ENCODE results near the gene NOLC1. TPM values are rescaled to one million over a fixed set of nuclear protein-coding genes. Genes with fewer than 3 reads are reported as not detected.

The NOLC1 gene
- total and polyA plus RNA-seq, 2 donors (not counting 1 experiment from before 2014, with no cell fraction given): 16.5 to 64.7 TPM

- peak overlapping the region; percentile 84 for H3K4me2 ChIP-seq (ENCODE audit: extremely low read depth, insufficient read depth, low read length)
- no peak overlapping the region for H2AFZ ChIP-seq (ENCODE audit: low read length)
- peak overlapping the region; percentile 40 for H3K27ac ChIP-seq (ENCODE audit: insufficient read depth, low read length)
- H3K79me2 ChIP-seq (ENCODE audit: control insufficient read depth, insufficient read depth, low read length): peaks cover 77% of the 10 kb centered on the region
- H3K9ac ChIP-seq (ENCODE audit: insufficient read depth, low read length): peak overlapping the region; percentile 43
- H3K36me3 ChIP-seq (ENCODE audit: control insufficient read depth, insufficient read depth, low read length): peaks cover 13% of the 10 kb centered on the region
- H3K9me3 ChIP-seq (ENCODE audit: control insufficient read depth, insufficient read depth, low read depth, low read length): no peaks in the 10 kb centered on the region
- no peak for TF ChIP-seq CTCF (conservative IDR thresholded peaks at IDR 0.05 in 1 of 2, IDR thresholded peaks at IDR 0.05 in 1 of 2; ENCODE audit: low read depth in 1 of 2, low read length in 2 of 2)
- no peak for TF ChIP-seq EZH2 (IDR thresholded peaks at IDR 0.05; ENCODE audit: low read length, missing control alignments)
- H3K4me1 ChIP-seq (ENCODE audit: control insufficient read depth, extremely low read depth, insufficient read depth, low read length): peaks cover 34% of the 10 kb centered on the region
- peak overlapping the region; percentile 30 to 87 (median 61) for H3K4me3 ChIP-seq (replicated peaks in 1 of 4; ENCODE audit: control extremely low read depth in 1 of 4, insufficient read depth in 1 of 4, low read depth in 3 of 4, low read length in 4 of 4)
- H3K27me3 ChIP-seq (ENCODE audit: control insufficient read depth, insufficient read depth, low read length): no peaks in the 10 kb centered on the region
- no peaks in the 10 kb centered on the region for H4K20me1 ChIP-seq (ENCODE audit: control insufficient read depth, extremely low read depth, insufficient read depth, low read length)
- DNase-seq (ENCODE audit: low read depth in 2 of 2): peak; percentile 70 to 71
These were observed 37.1 kb upstream of the NOLC1 start for GRCh38 chr10:102114861-102115618.

- TF ChIP-seq CTCF (conservative IDR thresholded peaks at IDR 0.05 in 1 of 2, IDR thresholded peaks at IDR 0.05 in 1 of 2; ENCODE audit: low read depth in 1 of 2, low read length in 2 of 2) (no peak), EZH2 (IDR thresholded peaks at IDR 0.05; ENCODE audit: low read length, missing control alignments) (no peak)
- no peaks in the 10 kb centered on the region for H4K20me1 ChIP-seq (ENCODE audit: control insufficient read depth, extremely low read depth, insufficient read depth, low read length)
- DNase-seq (ENCODE audit: low read depth in 2 of 2): no peak
These were observed 36.4 kb upstream of the NOLC1 start for GRCh38 chr10:102115775-102116174.

GRCh38 chr10:102116656-102117055 is 35.5 kb upstream of the NOLC1 start:
- no peak for TF ChIP-seq CTCF (conservative IDR thresholded peaks at IDR 0.05 in 1 of 2, IDR thresholded peaks at IDR 0.05 in 1 of 2; ENCODE audit: low read depth in 1 of 2, low read length in 2 of 2)
- TF ChIP-seq EZH2 (IDR thresholded peaks at IDR 0.05; ENCODE audit: low read length, missing control alignments): no peak
- Histone ChIP-seq H3K27me3 (ENCODE audit: control insufficient read depth, insufficient read depth, low read length) (no peaks in the 10 kb centered on the region), H3K9me3 (ENCODE audit: control insufficient read depth, insufficient read depth, low read depth, low read length) (no peaks in the 10 kb centered on the region), H3K4me3 (replicated peaks in 1 of 4; ENCODE audit: control extremely low read depth in 1 of 4, insufficient read depth in 1 of 4, low read depth in 3 of 4, low read length in 4 of 4) (peak overlapping the region in 2 of 4 experiments; percentile 32 to 91), H3K9ac (ENCODE audit: insufficient read depth, low read length) (no peak overlapping the region), H2AFZ (ENCODE audit: low read length) (no peak overlapping the region), H3K4me1 (ENCODE audit: control insufficient read depth, extremely low read depth, insufficient read depth, low read length) (peaks cover 34% of the 10 kb centered on the region), H3K36me3 (ENCODE audit: control insufficient read depth, insufficient read depth, low read length) (no peaks in the 10 kb centered on the region), H3K4me2 (ENCODE audit: extremely low read depth, insufficient read depth, low read length) (no peak overlapping the region), H3K27ac (ENCODE audit: insufficient read depth, low read length) (no peak overlapping the region), H4K20me1 (ENCODE audit: control insufficient read depth, extremely low read depth, insufficient read depth, low read length) (no peaks in the 10 kb centered on the region), H3K79me2 (ENCODE audit: control insufficient read depth, insufficient read depth, low read length) (peaks cover 69% of the 10 kb centered on the region)
- no peak for DNase-seq (ENCODE audit: low read depth in 2 of 2)

More at GRCh38 chr10:102115775-102116174, 36.4 kb upstream of the NOLC1 start:
- Histone ChIP-seq H3K79me2 (ENCODE audit: control insufficient read depth, insufficient read depth, low read length) (peaks cover 77% of the 10 kb centered on the region), H3K36me3 (ENCODE audit: control insufficient read depth, insufficient read depth, low read length) (peaks cover 6% of the 10 kb centered on the region), H3K9me3 (ENCODE audit: control insufficient read depth, insufficient read depth, low read depth, low read length) (no peaks in the 10 kb centered on the region), H3K4me2 (ENCODE audit: extremely low read depth, insufficient read depth, low read length) (peak overlapping the region; percentile 84), H3K27ac (ENCODE audit: insufficient read depth, low read length) (no peak overlapping the region), H3K27me3 (ENCODE audit: control insufficient read depth, insufficient read depth, low read length) (no peaks in the 10 kb centered on the region), H3K9ac (ENCODE audit: insufficient read depth, low read length) (no peak overlapping the region), H3K4me1 (ENCODE audit: control insufficient read depth, extremely low read depth, insufficient read depth, low read length) (peaks cover 34% of the 10 kb centered on the region), H2AFZ (ENCODE audit: low read length) (no peak overlapping the region), H3K4me3 (replicated peaks in 1 of 4; ENCODE audit: control extremely low read depth in 1 of 4, insufficient read depth in 1 of 4, low read depth in 3 of 4, low read length in 4 of 4) (peak overlapping the region in 2 of 4 experiments; percentile 16 to 77)
